ENCODE data around the gene MVD. TPM values are rescaled to one million over a fixed set of nuclear protein-coding genes. Genes with fewer than 3 reads are reported as not detected.

MVD gene
- total RNA-seq, 1 experiment from 2014 or later = 141 TPM

DNA sequence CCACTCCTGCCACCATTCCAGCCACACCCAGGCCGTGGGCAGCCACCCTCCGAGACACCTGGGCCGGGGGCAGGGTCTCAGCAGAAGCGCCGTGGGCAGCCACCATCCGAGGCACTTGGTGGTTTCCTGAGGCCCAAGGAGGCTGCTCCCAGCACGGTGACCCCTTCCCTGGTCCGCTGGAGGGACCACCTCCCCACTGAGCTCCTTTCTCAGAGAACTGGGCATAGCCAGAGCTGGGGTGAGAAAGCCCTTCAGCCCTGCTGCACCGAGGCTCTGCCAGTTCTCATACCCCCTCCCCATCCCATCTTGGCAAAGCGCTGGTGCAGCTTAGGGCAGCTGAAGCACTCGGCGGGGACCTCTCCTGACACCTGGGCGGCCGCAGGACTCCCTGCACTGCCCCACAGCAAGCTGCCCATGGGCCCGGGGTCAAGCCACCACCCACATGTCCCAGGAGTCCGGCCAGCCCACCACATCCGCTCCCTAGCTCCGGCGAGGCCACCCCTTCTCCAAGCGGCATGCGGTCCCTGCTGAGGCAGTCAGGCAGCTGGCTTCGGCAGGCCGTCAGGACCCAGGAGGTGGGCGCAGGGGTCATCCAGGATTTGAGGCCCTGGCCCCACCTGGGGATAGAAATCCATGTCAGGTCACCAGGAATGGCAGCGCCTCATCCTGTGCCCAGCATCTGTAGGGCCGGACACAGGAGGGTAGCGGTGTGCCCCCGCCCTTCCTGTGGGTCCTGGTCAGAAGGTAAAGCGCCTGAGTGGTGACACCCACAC is 10.7 kb downstream of the MVD start:
- DNase-seq = no peak
- no peak overlapping the region for H3K4me3 Mint-ChIP-seq (ENCODE audit: unreplicated experiment)

DNA sequence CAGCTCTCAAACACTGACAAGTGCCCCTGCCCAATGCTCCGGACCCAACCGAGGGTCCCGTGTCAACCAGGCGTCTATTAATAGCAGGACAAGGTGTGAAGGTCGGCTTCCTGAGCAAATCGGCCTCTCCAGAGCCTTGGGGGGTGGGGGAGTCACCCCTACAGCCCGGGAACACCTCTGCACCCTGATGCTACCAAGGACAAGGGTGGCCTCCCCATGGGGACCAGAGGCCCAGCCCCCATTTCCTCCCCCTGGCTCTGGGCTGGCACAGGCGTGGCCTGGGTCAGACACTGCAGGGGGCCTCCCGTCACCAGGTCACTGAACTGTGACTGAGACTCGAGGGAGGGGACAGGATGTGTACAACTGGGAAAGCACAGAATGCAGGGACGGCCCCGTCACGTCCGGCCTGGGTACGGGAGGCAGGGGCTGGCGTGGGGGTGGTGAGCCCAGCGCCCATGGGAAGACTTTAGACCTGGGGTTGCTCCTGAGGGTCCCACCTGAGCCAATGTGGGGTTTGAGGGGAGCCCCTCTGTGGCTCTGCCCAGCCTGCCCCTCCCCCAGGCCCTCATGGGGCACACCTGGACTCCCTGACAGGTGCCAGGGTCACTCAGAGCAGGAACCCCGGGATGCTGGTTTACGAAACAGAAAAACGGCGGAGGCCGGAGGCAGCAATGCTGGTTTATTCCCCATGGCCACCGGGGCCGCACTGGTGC is 11.5 kb downstream of the MVD start:
- TF ChIP-seq, protein P1, sequence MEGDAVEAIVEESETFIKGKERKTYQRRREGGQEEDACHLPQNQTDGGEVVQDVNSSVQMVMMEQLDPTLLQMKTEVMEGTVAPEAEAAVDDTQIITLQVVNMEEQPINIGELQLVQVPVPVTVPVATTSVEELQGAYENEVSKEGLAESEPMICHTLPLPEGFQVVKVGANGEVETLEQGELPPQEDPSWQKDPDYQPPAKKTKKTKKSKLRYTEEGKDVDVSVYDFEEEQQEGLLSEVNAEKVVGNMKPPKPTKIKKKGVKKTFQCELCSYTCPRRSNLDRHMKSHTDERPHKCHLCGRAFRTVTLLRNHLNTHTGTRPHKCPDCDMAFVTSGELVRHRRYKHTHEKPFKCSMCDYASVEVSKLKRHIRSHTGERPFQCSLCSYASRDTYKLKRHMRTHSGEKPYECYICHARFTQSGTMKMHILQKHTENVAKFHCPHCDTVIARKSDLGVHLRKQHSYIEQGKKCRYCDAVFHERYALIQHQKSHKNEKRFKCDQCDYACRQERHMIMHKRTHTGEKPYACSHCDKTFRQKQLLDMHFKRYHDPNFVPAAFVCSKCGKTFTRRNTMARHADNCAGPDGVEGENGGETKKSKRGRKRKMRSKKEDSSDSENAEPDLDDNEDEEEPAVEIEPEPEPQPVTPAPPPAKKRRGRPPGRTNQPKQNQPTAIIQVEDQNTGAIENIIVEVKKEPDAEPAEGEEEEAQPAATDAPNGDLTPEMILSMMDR (IDR thresholded peaks at IDR 0.05; ENCODE audit: insufficient read depth in 1 of 2, low read depth in 1 of 2, low read length in 1 of 2, severe bottlenecking in 1 of 2, unreplicated experiment in 1 of 2) = no peak
- Histone ChIP-seq H3K4me3 (ENCODE audit: low read depth, low read length) (peak overlapping the region; percentile 96), H3K4me1 (peaks cover 17% of the 10 kb centered on the region), H3K9me3 (no peaks in the 10 kb centered on the region), H3K27me3 (replicated peaks; ENCODE audit: control insufficient read depth, insufficient read depth, low read length) (no peaks in the 10 kb centered on the region), H3K36me3 (ENCODE audit: control insufficient read depth, insufficient read depth, low read length) (peaks cover 5% of the 10 kb centered on the region; the same call in 1 of the 2 replicates)
- peak in 1 of 2 experiments; percentile 44 for DNase-seq
- peaks cover 59% of the 10 kb centered on the region for H3K36me3 Mint-ChIP-seq (ENCODE audit: insufficient read depth, unreplicated experiment)
- H3K4me3 Mint-ChIP-seq (ENCODE audit: unreplicated experiment) = peak overlapping the region; percentile 78
- H3K27ac Mint-ChIP-seq (ENCODE audit: unreplicated experiment) = peak overlapping the region; percentile 87
- no peaks in the 10 kb centered on the region for H3K9me3 Mint-ChIP-seq (ENCODE audit: unreplicated experiment)
- no peaks in the 10 kb centered on the region for H3K27me3 Mint-ChIP-seq (ENCODE audit: insufficient read depth, unreplicated experiment)
- intact Hi-C loops (cut with micrococcal nuclease; ENCODE audit: unreplicated experiment) = loop anchor here (1.0 kb wide), 1 partner anchor 11 kb away; no protein-coding TSS in a partner anchor
- ChIA-PET CTCF (interaction anchor here (0.6 kb wide), 1 partner anchor 37 kb away, joined by 3 read pairs; no protein-coding TSS in a partner anchor), POLR2A (interaction anchor here (0.5 kb wide), 1 partner anchor 1275 kb away, joined by 3 read pairs; no protein-coding TSS in a partner anchor)
- BruUV-seq (replicated peaks) = no TSS peak
- peaks cover 6% of the 10 kb centered on the region for H3K4me1 Mint-ChIP-seq (ENCODE audit: low read depth, unreplicated experiment)

More for the DNA sequence above, 10.7 kb downstream of the MVD start:
- peaks cover 17% of the 10 kb centered on the region for H3K4me1 ChIP-seq
- TF ChIP-seq, protein P1 (IDR thresholded peaks at IDR 0.05; ENCODE audit: insufficient read depth in 1 of 2, low read depth in 1 of 2, low read length in 1 of 2, severe bottlenecking in 1 of 2, unreplicated experiment in 1 of 2) = no peak
- peaks cover 64% of the 10 kb centered on the region for H3K36me3 Mint-ChIP-seq (ENCODE audit: insufficient read depth, unreplicated experiment)
- BruUV-seq (replicated peaks) = TSS peak; percentile 10
- H3K9me3 ChIP-seq = no peaks in the 10 kb centered on the region
- H3K4me1 Mint-ChIP-seq (ENCODE audit: low read depth, unreplicated experiment) = peaks cover 6% of the 10 kb centered on the region
- H3K27me3 ChIP-seq (replicated peaks; ENCODE audit: control insufficient read depth, insufficient read depth, low read length) = no peaks in the 10 kb centered on the region
- no peaks in the 10 kb centered on the region for H3K27me3 Mint-ChIP-seq (ENCODE audit: insufficient read depth, unreplicated experiment)
- POLR2A ChIA-PET = interaction anchor here (0.5 kb wide), 1 partner anchor 1276 kb away, joined by 3 read pairs; no protein-coding TSS in a partner anchor
- intact Hi-C loops (cut with micrococcal nuclease; ENCODE audit: unreplicated experiment) = loop anchor here (1.0 kb wide), 1 partner anchor 10 kb away; no protein-coding TSS in a partner anchor
- peaks cover 5% of the 10 kb centered on the region for H3K36me3 ChIP-seq (ENCODE audit: control insufficient read depth, insufficient read depth, low read length)
- no peak overlapping the region for H3K4me3 ChIP-seq (ENCODE audit: low read depth, low read length)
- H3K27ac Mint-ChIP-seq (ENCODE audit: unreplicated experiment) = no peak overlapping the region
- CTCF ChIA-PET = no interaction called here
- H3K9me3 Mint-ChIP-seq (ENCODE audit: unreplicated experiment) = no peaks in the 10 kb centered on the region

DNA sequence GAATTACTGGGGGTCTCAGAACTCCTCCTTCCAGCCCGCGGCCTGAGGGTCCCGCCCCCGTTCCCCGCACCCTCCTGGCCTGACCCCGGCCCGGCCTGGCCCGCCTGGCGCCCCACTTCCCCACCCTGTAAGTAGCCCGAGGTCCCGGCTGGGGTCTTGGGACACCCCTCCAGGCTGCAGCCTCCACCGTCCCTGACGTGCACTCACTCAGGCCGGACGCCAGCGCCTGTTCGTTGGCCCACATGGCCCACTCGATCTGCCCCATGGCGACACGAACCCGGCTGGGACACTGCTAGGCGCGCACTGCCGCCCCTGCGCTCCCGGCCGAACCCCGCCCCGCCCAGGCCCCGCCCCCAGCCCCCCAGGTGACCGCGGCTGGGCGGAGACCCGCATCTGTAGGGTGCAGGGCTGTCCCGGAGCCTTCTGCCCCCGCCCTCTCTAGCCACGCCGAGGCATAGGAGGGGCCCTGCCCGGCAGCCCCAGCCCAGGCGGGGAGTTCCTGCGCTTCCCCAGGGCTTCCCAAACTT is 12.1 kb downstream of the MVD start, which contains the start of gene CYBA:
CYBA (minus strand) TSS at position 305 of the 527 bp plus-strand sequence; CDS start at position 265, 40 bp downstream.
- H3K27ac Mint-ChIP-seq (ENCODE audit: unreplicated experiment) = peak within 1 kb of the TSS; percentile 87
- Histone ChIP-seq H3K27me3 (replicated peaks; ENCODE audit: control insufficient read depth, insufficient read depth, low read length) (no peaks in the 10 kb centered on the region), H3K9me3 (no peaks in the 10 kb centered on the region), H3K4me3 (ENCODE audit: low read depth, low read length) (peak within 1 kb of the TSS; percentile 96), H3K36me3 (ENCODE audit: control insufficient read depth, insufficient read depth, low read length) (peaks cover 5% of the 10 kb centered on the region; the same call in 1 of the 2 replicates), H3K4me1 (peaks cover 17% of the 10 kb centered on the region)
- POLR2A ChIA-PET = no interaction called here
- peaks cover 58% of the 10 kb centered on the region for H3K36me3 Mint-ChIP-seq (ENCODE audit: insufficient read depth, unreplicated experiment)
- H3K27me3 Mint-ChIP-seq (ENCODE audit: insufficient read depth, unreplicated experiment) = no peaks in the 10 kb centered on the region
- intact Hi-C loops (cut with micrococcal nuclease; ENCODE audit: unreplicated experiment) = loop anchor here (1.0 kb wide), 1 partner anchor 11 kb away; no protein-coding TSS in a partner anchor
- H3K9me3 Mint-ChIP-seq (ENCODE audit: unreplicated experiment) = no peaks in the 10 kb centered on the region
- TF ChIP-seq, protein P1 (IDR thresholded peaks at IDR 0.05; ENCODE audit: insufficient read depth in 1 of 2, low read depth in 1 of 2, low read length in 1 of 2, severe bottlenecking in 1 of 2, unreplicated experiment in 1 of 2) = no peak
- peak within 1 kb of the TSS; percentile 78 for H3K4me3 Mint-ChIP-seq (ENCODE audit: unreplicated experiment)
- DNase-seq = peak; percentile 88 to 90
- peaks cover 6% of the 10 kb centered on the region for H3K4me1 Mint-ChIP-seq (ENCODE audit: low read depth, unreplicated experiment)
- BruUV-seq (replicated peaks) = no TSS peak
- CTCF ChIA-PET = interaction anchor here (0.6 kb wide), 1 partner anchor 37 kb away, joined by 3 read pairs; no protein-coding TSS in a partner anchor

Data from Caco-2 (cell line).